Neuronal stem cell (in vitro differentiated cells): ENCODE data around the gene MAPKAPK5.

ENCODE experiments used
- DNase-seq: peaks from one replicate; pipeline ENCODE4 v3.0.0-alpha.2; 2013; ENCODE audit warnings: low spot score
- H2AFZ ChIP-seq: one replicate; pipeline ENCODE4 v1.6.1; 2013; ENCODE audit warnings: mild to moderate bottlenecking, low read length, inconsistent platforms
- H2AK5ac ChIP-seq: 2 replicates; pipeline ENCODE4 v1.6.1; 2013; ENCODE audit warnings: low read depth, mild to moderate bottlenecking, inconsistent platforms, low read length, moderate library complexity, mixed read lengths
- H2BK120ac ChIP-seq: 2 replicates; pipeline ENCODE4 v1.6.1; 2013; ENCODE audit warnings: low read depth, mild to moderate bottlenecking, inconsistent platforms, low read length, moderate library complexity, mixed read lengths
- H2BK12ac ChIP-seq: one replicate; pipeline ENCODE4 v1.6.1; 2013; ENCODE audit warnings: low read length, inconsistent platforms
- H2BK15ac ChIP-seq: 2 replicates; pipeline ENCODE4 v1.6.1; 2013; ENCODE audit warnings: mild to moderate bottlenecking, low read length, inconsistent platforms, mixed read lengths
- H2BK5ac ChIP-seq: one replicate; pipeline ENCODE4 v1.6.1; 2013; ENCODE audit warnings: inconsistent platforms, mild to moderate bottlenecking, low read length, moderate library complexity
- H3K14ac ChIP-seq: one replicate; pipeline ENCODE4 v1.6.1; 2013; ENCODE audit warnings: low read length, inconsistent platforms
- H3K18ac ChIP-seq: 2 replicates; pipeline ENCODE4 v1.6.1; 2013; ENCODE audit warnings: low read length, inconsistent platforms
- H3K23ac ChIP-seq: 2 replicates; pipeline ENCODE4 v1.6.1; 2013; ENCODE audit warnings: low read depth, mild to moderate bottlenecking, mixed read lengths, low read length, inconsistent platforms; ENCODE audit not compliant: poor library complexity
- H3K27ac ChIP-seq: replicated peaks from 3 replicates; pipeline ENCODE4 v1.5.1; 2013; ENCODE audit warnings: low read length, inconsistent platforms
- H3K27me3 ChIP-seq, 3 experiments: 2 replicates each; pipeline ENCODE4 v1.6.1; 2013; ENCODE audit warnings: low read length in 3 of 3, mild to moderate bottlenecking in 2 of 3, inconsistent platforms in 1 of 3, low read depth in 1 of 3, mixed read lengths in 1 of 3, moderate library complexity in 1 of 3; ENCODE audit not compliant: control insufficient read depth in 3 of 3, insufficient read depth in 3 of 3
- H3K36me3 ChIP-seq, 2 donors: replicated peaks in 1 of 2; 2 replicates each; pipeline ENCODE4 v1.6.1; 2013; ENCODE audit warnings: low read length in 2 of 2; ENCODE audit not compliant: control insufficient read depth in 2 of 2, insufficient read depth in 2 of 2
- H3K4ac ChIP-seq: 2 replicates; pipeline ENCODE4 v1.6.1; 2013; ENCODE audit warnings: inconsistent platforms, mild to moderate bottlenecking, low read length, moderate library complexity
- H3K4me1 ChIP-seq, 2 donors: 1 replicate in 1 of 2; 2 replicates in 1 of 2; pipeline ENCODE4 v1.6.1; 2013; ENCODE audit warnings: low read length in 2 of 2, low read depth in 1 of 2; ENCODE audit not compliant: control insufficient read depth in 2 of 2, insufficient read depth in 1 of 2
- H3K4me2 ChIP-seq: one replicate; pipeline ENCODE4 v1.6.1; 2013; ENCODE audit warnings: mild to moderate bottlenecking, low read length, inconsistent platforms; ENCODE audit not compliant: insufficient read depth, poor library complexity, severe bottlenecking
- H3K4me3 ChIP-seq, 2 donors: 2 replicates each; pipeline ENCODE4 v1.5.1; 2013; ENCODE audit warnings: low read length in 2 of 2, mild to moderate bottlenecking in 2 of 2, inconsistent platforms in 1 of 2, moderate library complexity in 1 of 2
- H3K79me1 ChIP-seq: one replicate; pipeline ENCODE4 v1.6.1; 2013; ENCODE audit warnings: low read depth, mild to moderate bottlenecking, inconsistent platforms, low read length, moderate library complexity
- H3K9ac ChIP-seq: one replicate; pipeline ENCODE4 v1.6.1; 2013; ENCODE audit warnings: mild to moderate bottlenecking, low read depth, low read length, inconsistent platforms; ENCODE audit not compliant: poor library complexity
- H3K9me3 ChIP-seq, 2 donors: replicated peaks in 1 of 2; 2 replicates each; pipeline versions ENCODE3 to v1.6.1; 2013; ENCODE audit warnings: low read length in 2 of 2, mild to moderate bottlenecking in 2 of 2, inconsistent platforms in 1 of 2, low read depth in 1 of 2, mixed read lengths in 1 of 2, moderate library complexity in 1 of 2; ENCODE audit not compliant: control insufficient read depth in 2 of 2, insufficient read depth in 1 of 2
- H4K8ac ChIP-seq: one replicate; pipeline ENCODE4 v1.6.1; 2013; ENCODE audit warnings: low read depth, mild to moderate bottlenecking, inconsistent platforms, low read length, moderate library complexity
- H4K91ac ChIP-seq: one replicate; pipeline ENCODE4 v1.6.1; 2013; ENCODE audit warnings: low read length, low read depth, mild to moderate bottlenecking, inconsistent platforms; ENCODE audit not compliant: poor library complexity
- WGBS, 2 donors: extraction: QIAGEN DNeasy Blood & Tissue Kit; methylation state at CpG; one replicate each; pipeline ENCODE4 v1.1.7; 2013; ENCODE audit warnings: missing lambda C conversion rate in 2 of 2, mixed read lengths in 1 of 2; ENCODE audit not compliant: insufficient read length in 2 of 2, insufficient replicate concordance in 1 of 2; ENCODE audit errors: extremely low coverage in 2 of 2; 5-methylcytosine and 5-hydroxymethylcytosine counted together

The MAPKAPK5 gene

DNA sequence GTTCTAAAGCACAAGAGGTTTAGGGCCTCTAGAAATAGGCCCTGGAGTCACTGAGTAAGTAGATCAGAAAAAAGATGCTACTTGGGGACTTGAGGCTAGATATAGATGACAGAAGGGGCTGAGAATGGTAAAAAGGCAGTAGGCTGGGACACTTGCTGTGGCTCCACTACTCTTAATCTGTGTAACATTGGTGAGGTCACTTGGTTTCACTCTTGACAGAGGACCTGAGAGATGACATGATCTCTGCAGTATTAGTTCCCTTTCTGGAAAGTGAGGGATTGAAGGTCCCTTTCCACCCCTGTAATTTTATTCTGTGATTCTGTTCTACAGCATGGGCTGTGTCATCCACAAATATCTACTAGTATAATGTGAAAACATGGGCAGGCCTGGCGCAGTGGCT is 39.7 kb downstream of the MAPKAPK5 start:
- H3K27ac ChIP-seq: no peak overlapping the region
- H3K79me1 ChIP-seq: peaks cover 2% of the 10 kb centered on the region
- peaks cover 50 to 95% of the 10 kb centered on the region in 2 donors for H3K36me3 ChIP-seq
- H4K91ac ChIP-seq: no peak overlapping the region
- no peak overlapping the region for H2BK12ac ChIP-seq
- no peak overlapping the region for H2BK120ac ChIP-seq
- H3K14ac ChIP-seq: no peak overlapping the region
- H3K27me3 ChIP-seq: no peaks in the 10 kb centered on the region
- no peak for DNase-seq
- H3K9ac ChIP-seq: no peak overlapping the region
- no peak overlapping the region for H3K18ac ChIP-seq
- no peak overlapping the region for H3K4ac ChIP-seq
- H2AK5ac ChIP-seq: no peak overlapping the region
- no peak overlapping the region for H2BK15ac ChIP-seq
- no peak overlapping the region for H2AFZ ChIP-seq
- no peak overlapping the region for H3K4me2 ChIP-seq
- no peak overlapping the region for H3K4me3 ChIP-seq
- H3K4me1 ChIP-seq: no peaks in the 10 kb centered on the region
- WGBS, 2 donors: no CpG with 5 or more reads among the region's 1 CpG
- peaks cover 0 to 3% of the 10 kb centered on the region in 2 donors for H3K9me3 ChIP-seq
- no peak overlapping the region for H3K23ac ChIP-seq
- H2BK5ac ChIP-seq: no peak overlapping the region
- H4K8ac ChIP-seq: no peak overlapping the region

DNA sequence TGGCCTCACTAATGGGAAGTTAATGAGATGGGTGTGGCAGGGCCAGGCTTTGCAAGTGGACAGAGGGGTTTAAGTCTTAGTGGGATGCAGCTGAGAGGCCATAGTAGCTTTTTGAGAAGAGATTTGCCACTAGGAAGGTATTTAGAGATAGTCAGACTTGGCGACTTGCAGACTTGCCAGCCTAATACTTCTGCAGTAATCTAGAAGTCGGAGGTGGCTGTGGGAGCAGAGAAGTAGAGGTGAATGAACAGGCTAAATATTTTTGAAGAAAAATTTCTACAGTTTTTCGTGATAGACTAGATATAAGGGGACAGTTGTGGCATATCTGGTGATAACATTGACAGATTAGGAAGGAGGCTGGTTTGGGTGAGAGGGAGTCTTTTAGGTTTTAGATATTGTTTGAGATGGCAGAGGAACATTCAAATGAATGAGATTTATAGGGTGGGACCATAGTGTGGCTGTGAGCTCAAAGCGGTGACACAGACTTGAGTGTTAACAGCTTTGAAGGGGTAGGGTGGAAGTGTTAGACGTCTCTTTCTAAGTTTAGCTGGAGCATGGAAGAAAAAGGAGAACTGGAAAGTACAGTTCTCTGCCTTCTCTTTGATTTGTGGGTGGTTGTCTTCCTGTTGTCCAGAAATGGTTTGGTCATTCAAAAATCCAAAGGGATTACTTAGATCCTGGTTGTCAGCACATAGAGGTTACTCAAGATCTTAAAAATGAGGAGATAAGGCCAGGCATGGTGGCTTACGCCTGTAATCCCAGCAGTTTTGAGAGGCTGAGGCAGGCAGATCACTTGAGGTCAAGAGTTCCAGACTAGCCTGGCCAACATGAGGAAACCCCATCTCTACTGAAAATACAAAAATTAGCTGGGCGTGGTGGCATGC is 44.9 kb downstream of the MAPKAPK5 start:
- H3K4me1 ChIP-seq: no peaks in the 10 kb centered on the region
- H3K27me3 ChIP-seq: no peaks in the 10 kb centered on the region
- no peak overlapping the region for H4K8ac ChIP-seq
- no peak overlapping the region for H2BK15ac ChIP-seq
- H3K4me2 ChIP-seq: no peak overlapping the region
- no peak overlapping the region for H2AK5ac ChIP-seq
- no peak overlapping the region for H2AFZ ChIP-seq
- no peak overlapping the region for H3K18ac ChIP-seq
- H3K4me3 ChIP-seq: no peak overlapping the region
- H3K23ac ChIP-seq: no peak overlapping the region
- no peaks in the 10 kb centered on the region for H3K9me3 ChIP-seq
- H3K79me1 ChIP-seq: peaks cover 2% of the 10 kb centered on the region
- H3K27ac ChIP-seq: no peak overlapping the region
- no peak overlapping the region for H3K14ac ChIP-seq
- WGBS, 2 donors: no CpG with 5 or more reads among the region's 7 CpGs
- H3K36me3 ChIP-seq: peaks cover 54 to 97% of the 10 kb centered on the region in 2 donors
- DNase-seq: no peak
- H3K9ac ChIP-seq: no peak overlapping the region
- H2BK120ac ChIP-seq: no peak overlapping the region
- H2BK12ac ChIP-seq: no peak overlapping the region
- H4K91ac ChIP-seq: no peak overlapping the region
- no peak overlapping the region for H3K4ac ChIP-seq
- H2BK5ac ChIP-seq: no peak overlapping the region

DNA sequence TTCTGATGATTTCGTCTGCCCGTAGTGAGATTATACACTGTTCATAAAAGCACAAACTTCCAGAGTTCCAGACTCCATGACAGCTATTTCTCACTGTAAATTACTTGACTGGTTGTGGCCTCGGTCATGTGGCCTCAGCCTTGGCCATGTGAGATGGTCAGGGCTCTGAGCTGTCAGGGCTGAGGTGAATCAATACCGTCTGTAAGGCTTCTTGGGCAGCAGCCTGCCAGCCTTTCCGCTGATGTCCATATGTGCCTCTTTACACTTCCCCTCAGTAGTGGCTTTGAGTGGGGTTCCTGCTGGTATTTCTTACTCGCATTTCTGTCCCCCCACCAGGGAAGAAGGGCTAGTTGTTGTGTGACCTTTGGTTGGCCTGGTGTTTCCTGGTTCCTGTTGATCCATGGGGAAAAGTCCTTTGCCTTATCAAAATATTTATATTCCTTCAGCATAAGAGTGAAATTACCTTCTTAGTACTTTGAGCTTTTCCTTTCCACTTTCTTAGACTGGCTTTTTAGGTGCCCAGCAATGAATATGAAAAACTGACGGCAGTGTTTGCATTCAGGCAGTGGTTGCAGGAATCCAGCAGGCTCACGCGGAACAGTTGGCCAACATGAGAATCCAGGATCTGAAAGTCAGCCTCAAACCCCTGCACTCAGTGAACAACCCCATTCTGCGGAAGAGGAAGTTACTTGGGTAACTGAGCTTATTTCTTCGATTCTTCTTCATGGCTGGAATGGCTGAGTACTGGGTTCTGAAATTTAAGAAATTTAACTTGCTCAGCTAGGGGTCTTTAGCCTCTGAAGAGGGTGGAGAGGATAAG is 46.1 kb downstream of the MAPKAPK5 start:
- no peak overlapping the region for H2BK15ac ChIP-seq
- no peak overlapping the region for H3K9ac ChIP-seq
- no peak overlapping the region for H3K27ac ChIP-seq
- H3K18ac ChIP-seq: no peak overlapping the region
- no peak overlapping the region for H3K4ac ChIP-seq
- H3K4me1 ChIP-seq: no peaks in the 10 kb centered on the region
- no peak overlapping the region for H4K8ac ChIP-seq
- peaks cover 51 to 98% of the 10 kb centered on the region in 2 donors for H3K36me3 ChIP-seq
- no peak overlapping the region for H2AFZ ChIP-seq
- no peaks in the 10 kb centered on the region for H3K27me3 ChIP-seq
- H3K23ac ChIP-seq: no peak overlapping the region
- WGBS, 2 donors: no CpG with 5 or more reads among the region's 11 CpGs
- no peak overlapping the region for H3K14ac ChIP-seq
- no peak overlapping the region for H3K4me3 ChIP-seq
- no peak overlapping the region for H2BK120ac ChIP-seq
- no peak overlapping the region for H2AK5ac ChIP-seq
- no peak for DNase-seq
- H2BK5ac ChIP-seq: no peak overlapping the region
- no peak overlapping the region for H2BK12ac ChIP-seq
- no peaks in the 10 kb centered on the region for H3K9me3 ChIP-seq
- H4K91ac ChIP-seq: no peak overlapping the region
- no peak overlapping the region for H3K4me2 ChIP-seq
- peaks cover 2% of the 10 kb centered on the region for H3K79me1 ChIP-seq

DNA sequence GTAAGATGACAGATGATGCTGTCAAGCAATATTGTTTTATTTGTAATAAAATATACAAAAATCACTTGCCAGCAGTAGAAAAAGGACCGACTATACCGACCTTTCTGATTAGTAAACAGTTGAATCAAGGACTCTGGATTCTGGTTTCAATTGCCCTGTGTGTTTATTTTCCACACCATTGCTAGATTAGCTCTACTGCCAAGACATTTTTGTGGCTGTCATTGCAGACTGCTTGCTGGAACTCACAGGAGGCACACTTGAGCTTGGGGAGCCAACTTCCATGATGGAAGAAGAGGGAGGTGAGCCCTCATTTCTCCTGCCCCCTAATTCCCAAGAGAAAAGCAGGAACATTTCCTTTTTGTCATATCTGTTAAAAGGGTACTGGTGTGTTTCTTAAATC is 51.3 kb downstream of the MAPKAPK5 start:
- H4K91ac ChIP-seq: no peak overlapping the region
- no peak overlapping the region for H2AFZ ChIP-seq
- WGBS, 2 donors: no CpG with 5 or more reads among the region's 2 CpGs
- H4K8ac ChIP-seq: no peak overlapping the region
- no peaks in the 10 kb centered on the region for H3K79me1 ChIP-seq
- no peak overlapping the region for H2BK15ac ChIP-seq
- no peaks in the 10 kb centered on the region for H3K4me1 ChIP-seq
- H3K36me3 ChIP-seq: peaks cover 29 to 91% of the 10 kb centered on the region in 2 donors
- no peak overlapping the region for H3K23ac ChIP-seq
- H3K4me3 ChIP-seq: no peak overlapping the region
- no peak overlapping the region for H3K14ac ChIP-seq
- no peak overlapping the region for H3K9ac ChIP-seq
- H3K27me3 ChIP-seq: no peaks in the 10 kb centered on the region
- no peak overlapping the region for H2BK120ac ChIP-seq
- no peak overlapping the region for H3K4me2 ChIP-seq
- H2AK5ac ChIP-seq: no peak overlapping the region
- no peak overlapping the region for H2BK5ac ChIP-seq
- no peak overlapping the region for H3K18ac ChIP-seq
- no peaks in the 10 kb centered on the region for H3K9me3 ChIP-seq
- no peak for DNase-seq
- H3K4ac ChIP-seq: no peak overlapping the region
- H2BK12ac ChIP-seq: no peak overlapping the region
- no peak overlapping the region for H3K27ac ChIP-seq
